ENCODE data around the gene CFAP251.
"Not testable (repeated sequence)": the region's sequence is repeated elsewhere in the genome, so short reads cannot be mapped to it uniquely, and the experiment has no call there.

Gene CFAP251

DNA sequence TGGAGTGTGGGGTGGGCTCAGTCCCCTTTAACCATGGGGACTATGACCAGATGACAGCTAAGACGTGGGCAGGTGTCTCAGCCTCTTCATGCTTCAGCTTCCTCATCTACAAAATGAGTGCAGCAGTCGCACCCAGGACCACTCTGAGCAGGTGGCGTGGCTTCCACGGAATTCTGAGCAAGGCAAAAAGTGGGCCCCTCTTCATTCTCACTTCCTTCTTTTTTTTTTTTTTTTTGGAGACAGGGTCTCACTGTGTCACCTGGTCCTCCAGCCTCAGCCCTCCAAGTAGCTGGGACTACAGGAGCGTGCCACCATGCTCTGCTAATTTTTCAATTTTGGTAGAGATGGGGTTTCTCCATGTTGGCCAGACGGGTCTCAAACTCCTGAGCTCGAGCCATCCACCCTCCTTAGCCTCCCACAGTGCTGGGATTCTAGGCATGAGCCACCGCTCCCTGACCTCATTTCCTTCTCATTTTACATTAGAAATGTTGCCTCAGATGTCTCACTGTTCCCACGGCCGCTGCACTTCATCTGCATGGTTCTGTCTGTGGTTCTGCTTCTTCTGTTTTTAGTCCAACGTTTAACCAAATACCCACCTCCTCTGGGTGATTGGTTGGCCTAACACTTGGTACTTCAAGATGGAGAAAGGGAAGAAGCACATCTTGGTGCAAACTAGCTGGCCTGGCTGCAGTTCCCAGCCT lies 61.9 kb downstream of the CFAP251 start:
- DNase-seq (ENCODE audit: low spot score) = no peak

DNA sequence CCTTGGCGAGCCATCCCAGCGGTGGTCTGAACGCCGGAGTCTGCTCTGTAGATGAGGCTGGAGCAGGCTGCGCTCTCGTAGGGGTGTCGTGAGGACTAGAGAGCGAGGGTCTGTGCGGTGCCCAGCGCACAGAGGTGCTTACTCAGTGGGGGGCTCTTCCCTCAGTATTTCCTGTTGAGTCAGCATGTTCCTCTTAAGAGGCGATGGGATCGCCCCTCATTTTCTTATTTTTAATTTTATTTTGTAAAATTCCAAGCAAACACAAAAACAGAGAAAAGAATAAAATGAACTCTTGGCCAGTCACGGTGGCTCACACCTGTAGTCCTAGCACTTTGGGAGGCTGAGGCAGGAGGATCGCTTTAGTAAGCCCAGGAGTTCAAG lies 62.5 kb downstream of the CFAP251 start:
- DNase-seq (ENCODE audit: low spot score) = no peak

DNA sequence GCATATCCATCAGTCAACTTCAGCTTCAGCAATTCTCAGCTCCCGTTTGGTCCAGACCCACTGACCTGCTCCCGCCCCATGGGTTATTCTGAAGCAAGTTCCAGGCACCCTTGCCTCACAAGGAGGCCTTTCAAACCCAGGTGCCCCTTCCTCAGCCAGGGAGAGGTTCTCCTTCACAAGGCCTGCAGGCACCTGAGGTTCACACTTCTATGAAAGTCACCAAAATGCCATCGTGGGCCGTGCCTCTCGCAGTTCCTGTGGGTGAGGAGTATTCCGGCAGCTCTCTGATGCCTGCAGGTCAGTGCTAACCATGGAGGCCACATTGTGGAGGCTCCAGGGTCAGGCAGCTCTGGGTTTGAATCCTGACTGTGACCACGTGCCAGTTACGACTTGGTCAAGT lies 63.1 kb downstream of the CFAP251 start:
- no peak for DNase-seq (ENCODE audit: low spot score)

DNA sequence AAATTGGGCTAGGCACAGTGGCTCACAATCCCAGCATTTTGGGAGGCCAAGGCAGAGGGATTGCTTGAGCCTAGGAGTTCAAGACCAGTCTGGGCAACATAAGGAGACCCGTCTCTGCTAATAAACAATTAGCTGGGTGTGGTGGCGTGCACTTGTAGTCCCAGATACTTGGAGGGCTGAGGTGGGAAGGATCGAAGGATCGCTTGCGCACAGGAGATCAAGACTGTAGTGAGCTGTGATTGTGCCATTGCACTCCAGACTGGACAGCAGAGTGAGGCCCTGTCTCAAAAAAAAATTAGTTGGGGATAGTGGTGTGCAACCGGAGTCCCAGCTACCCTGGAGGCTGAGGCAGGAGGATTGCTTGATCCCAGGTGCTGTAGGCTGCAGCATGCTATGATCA lies 64.6 kb downstream of the CFAP251 start:
- DNase-seq (ENCODE audit: low spot score) = no peak

- no peak for DNase-seq (ENCODE audit: low spot score)
These were observed 65.3 kb downstream of the CFAP251 start for GRCh38 chr12:121983536-121984210.

- DNase-seq (ENCODE audit: low spot score) = no peak
These were observed 68.3 kb downstream of the CFAP251 start for GRCh38 chr12:121986489-121987245.

DNA sequence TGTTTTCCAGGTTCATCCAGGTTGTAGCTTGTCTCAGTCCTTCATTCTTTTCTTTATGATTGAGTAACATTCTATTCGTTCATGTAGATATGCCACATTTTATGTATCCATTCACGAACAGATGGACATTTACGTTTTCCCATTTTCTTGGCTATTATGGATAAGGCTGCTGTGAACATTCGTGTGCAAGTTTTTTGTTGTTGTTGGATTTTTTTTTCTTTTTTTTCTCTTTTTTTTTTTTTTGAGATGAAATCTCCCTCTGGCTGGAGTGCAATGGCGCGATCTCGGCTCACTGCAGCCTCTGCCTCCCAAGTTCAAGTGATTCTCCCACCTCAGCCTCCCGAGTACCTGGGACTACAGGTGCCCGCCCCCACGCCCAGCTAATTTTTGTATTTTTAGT lies 70.1 kb downstream of the CFAP251 start:
- DNase-seq (ENCODE audit: low spot score) = not testable (repeated sequence)

DNA sequence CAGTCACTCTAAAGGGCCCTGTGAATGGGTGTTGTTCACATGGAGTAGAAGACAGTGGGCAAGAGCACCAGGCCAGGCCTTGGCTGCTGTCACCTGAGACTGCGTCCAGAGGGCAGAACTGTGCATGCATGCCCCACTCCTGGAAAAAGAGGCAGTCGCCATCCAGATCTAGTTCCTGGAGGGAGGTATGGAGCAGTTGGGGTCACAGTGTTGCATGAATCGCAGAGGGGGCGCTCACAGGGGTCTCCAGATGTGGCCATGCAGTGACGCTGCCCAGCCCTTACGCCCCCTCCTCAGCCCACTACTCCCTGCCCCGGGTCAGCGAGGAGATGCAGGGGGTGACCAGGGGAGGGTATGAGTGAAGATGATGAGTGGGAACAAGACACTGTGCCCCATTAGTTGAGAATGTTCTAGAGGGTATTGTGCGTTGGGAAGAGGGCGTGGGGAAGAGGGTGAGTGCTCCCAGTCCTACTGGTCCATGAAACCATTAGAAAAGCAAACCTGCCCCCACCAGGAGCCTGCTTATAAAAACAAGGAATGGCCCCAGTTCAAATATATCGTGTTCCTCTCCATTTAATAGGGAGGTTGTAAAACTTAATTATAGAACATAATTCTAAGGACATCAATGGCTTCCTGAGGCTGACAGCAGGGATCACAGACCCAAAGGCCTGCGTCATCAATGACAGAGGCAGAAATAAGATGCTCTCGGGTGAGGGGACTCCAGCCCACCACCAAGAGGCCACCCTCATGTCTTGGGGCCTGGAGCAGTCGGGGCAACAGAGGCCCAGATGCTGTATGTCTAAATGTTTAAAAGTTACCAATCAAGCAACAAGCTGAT lies 71.1 kb downstream of the CFAP251 start:
- DNase-seq (ENCODE audit: low spot score) = no peak

DNA sequence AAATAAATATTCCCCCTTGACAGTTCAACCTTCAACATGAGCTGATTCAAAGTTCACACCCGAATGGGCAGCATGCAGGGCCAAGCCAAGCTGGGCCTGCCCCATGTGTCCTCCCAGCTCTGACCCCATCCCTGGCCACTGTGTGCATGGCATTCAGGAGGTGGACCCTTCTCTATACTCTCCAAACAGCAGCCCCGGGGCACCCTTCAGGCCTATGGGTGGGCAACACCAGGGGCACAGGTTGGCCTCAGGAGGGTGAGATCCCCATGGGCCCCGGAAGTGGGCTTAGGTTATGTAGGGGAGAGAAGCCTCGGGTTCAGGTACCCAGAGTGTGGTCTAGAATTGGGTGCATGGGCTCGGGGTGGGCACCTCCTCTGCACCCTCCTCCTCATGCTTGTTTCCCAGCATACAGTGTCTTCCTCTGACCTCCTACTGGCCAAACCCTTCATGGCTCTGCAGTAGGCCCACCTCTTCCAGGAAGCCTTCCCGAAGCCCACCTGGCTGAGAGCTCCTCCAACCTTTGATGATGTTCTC lies 71.8 kb downstream of the CFAP251 start:
- no peak for DNase-seq (ENCODE audit: low spot score)

DNA sequence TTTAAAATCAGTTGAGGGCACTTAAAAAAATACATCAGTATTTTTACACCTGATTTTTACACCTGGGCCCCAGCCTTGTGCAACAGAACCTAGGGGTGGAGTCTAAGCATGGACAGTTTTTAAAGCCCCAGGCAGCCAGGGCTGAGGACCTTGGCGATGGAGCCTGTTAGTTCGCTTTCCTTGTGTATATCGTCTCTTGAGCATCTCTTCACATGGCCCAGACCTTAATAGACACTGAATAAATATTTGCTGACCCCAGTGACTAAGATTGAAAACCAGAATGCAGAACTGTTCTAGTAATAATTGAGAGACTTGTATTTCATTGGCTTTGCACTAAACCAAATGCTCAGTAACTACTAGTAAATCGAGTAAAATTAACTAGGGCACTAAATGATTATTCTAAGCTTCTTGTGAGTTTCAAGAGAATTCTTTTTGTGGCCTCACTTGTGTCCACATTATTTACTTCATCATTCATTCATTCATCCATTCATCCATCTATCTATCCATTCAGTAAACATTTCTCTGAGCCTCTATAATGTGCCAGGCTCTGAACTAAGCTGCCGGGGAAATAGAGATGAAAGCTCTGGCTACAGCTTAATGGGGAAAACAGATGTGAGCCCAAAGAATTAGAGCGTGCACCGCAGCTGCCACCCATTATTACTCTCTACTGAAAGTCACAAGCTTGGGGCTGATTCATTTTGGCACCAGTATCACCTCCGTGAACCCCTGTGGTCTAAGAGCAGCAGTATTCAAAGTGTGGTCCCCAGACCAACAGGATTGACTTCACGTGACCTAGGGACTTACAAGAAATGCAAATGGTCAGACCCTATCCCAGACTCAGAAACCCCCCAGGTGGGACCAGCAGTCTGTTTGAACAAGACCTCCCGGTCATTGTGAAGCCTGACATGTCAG lies 72.6 kb downstream of the CFAP251 start:
- no peak for DNase-seq (ENCODE audit: low spot score)

DNA sequence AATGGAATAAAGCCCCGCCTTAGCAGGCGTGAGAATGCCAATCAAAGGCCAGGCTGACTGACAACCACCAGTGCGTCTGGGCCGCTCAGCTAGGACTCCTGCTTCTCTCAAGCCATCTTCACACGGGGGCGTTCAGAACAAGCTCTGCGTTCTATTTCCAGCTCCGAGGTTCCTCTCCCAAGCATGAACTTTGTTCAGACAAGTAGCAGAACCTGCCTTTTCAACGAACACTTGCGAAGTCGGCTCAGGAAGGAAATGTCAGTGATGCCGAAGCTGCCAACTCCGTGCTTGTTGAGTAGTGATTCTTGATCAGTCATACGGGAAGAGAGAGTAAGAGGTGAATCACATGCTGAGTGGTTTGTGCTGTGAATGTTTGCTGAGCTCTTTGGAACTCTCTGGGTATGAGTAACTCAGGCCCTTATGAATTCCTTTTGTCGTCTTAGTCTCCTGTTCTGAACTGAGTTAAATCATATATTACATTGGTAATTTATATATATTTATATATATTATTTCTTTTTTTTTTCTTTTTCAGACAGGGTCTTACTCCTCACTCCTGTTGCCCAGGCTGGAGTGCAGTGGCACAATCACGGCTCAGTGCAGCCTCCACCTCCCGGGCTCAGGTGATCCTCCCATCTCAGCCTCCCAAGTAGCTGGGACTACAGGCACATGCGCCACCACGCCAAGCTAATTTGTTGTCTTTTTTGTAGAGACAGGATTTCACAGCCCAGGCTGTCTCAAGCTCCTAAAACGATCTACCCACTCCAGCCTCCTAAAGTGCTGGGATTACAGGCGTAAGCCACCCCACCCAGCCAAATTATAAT lies 73.9 kb downstream of the CFAP251 start:
- DNase-seq (ENCODE audit: low spot score) = no peak

GRCh38 chr12:121996050-121996944 lies 77.9 kb downstream of the CFAP251 start:
- DNase-seq (ENCODE audit: low spot score) = no peak

DNA sequence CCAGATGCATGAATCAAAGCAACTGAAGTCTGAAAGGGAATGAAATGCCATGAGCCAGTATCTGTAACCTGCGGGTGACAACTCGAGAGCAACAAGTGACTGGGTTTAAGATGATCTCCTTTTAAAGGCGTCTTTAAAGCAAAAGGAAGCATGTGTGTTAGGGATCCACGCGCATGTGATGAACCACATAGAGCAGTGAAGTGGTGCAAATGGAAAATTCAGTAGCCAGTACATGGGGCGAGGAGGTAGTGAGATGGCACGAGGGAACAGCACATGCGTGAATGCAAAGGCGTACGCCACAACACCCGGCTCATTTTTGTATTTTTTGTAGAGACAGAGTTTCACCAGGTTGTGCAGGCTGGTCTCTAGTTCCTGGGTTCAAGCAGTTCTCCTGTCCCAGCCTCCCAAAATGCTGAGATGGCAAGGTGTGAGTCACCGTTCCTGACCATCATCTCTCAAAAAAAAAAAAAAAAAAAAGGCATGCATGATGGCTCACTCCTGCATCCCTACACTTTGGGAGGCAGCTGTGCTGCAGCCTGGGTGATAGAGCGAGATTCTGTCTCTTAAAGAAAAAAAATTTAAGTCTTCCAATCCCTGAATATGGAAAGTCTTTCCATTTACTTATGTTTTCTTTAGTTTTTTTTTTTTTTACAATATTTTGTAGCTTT lies 78.7 kb downstream of the CFAP251 start:
- DNase-seq (ENCODE audit: low spot score) = no peak

GRCh38 chr12:122001466-122002209 lies 83.2 kb downstream of the CFAP251 start:
- DNase-seq (ENCODE audit: low spot score) = no peak

GRCh38 chr12:122003651-122004611 lies 85.5 kb downstream of the CFAP251 start:
- no peak for DNase-seq (ENCODE audit: low spot score)

GRCh38 chr12:122004633-122005071 lies 86.3 kb downstream of the CFAP251 start:
- no peak for DNase-seq (ENCODE audit: low spot score)

Measured in hematopoietic multipotent progenitor cell treated with erythropoietin and hydrocortisone succinate and interleukin-3 and kit ligand, for 17 days (in vitro differentiated cells).